Sigmoid colon (tissue), 7 donors: ENCODE measurements around the gene KCNMB1. TPM values are rescaled to one million over a fixed set of nuclear protein-coding genes. Genes with fewer than 3 reads are reported as not detected.

Experiments
- DNase-seq: peaks from one replicate; pipeline ENCODE4 v3.0.0-alpha.2; 2019
- H3K27ac ChIP-seq, 4 donors: fragments of 200-600 bp; sonication (generic); one replicate each; pipeline ENCODE4 v1.5.1; 2016 to 2019; ENCODE audit warnings: mild to moderate bottlenecking in 1 of 4
- H3K27me3 ChIP-seq, 3 donors: fragments of 200-600 bp; sonication (generic); one replicate each; pipeline ENCODE4 v1.5.1; 2019; ENCODE audit warnings: mild to moderate bottlenecking in 1 of 3
- H3K36me3 ChIP-seq, 4 donors: fragments of 200-600 bp; sonication (generic); one replicate each; pipeline ENCODE4 v1.5.1; 2016 to 2019
- H3K4me1 ChIP-seq, 4 donors: fragments of 200-600 bp; sonication (generic); one replicate each; pipeline ENCODE4 v1.5.1; 2017 to 2019
- H3K4me3 ChIP-seq, 4 donors: fragments of 200-600 bp; sonication (generic); one replicate each; pipeline ENCODE4 v1.5.1; 2017 to 2019; ENCODE audit warnings: mild to moderate bottlenecking in 2 of 4, moderate library complexity in 1 of 4
- H3K9me3 ChIP-seq, 4 donors: fragments of 200-600 bp in 3 of 4; sonication (generic) in 3 of 4; one replicate each; pipeline versions ENCODE4 v1.5.1 to v1.6.1; 2013 to 2019
- CTCF ChIP-seq, 4 experiments: fragments of 450-650 bp in 3 of 4; fragments of 200-600 bp in 1 of 4; IDR thresholded peaks; one replicate each; pipeline ENCODE4 v1.5.1; 2016 to 2019; ENCODE audit warnings: antibody characterized with exemption in 4 of 4, mild to moderate bottlenecking in 3 of 4, moderate library complexity in 2 of 4
- EP300 ChIP-seq, 4 donors: sonication (generic); formaldehyde crosslinking; IDR thresholded peaks; one replicate each; pipeline ENCODE4 v1.6.1; 2017; ENCODE audit warnings: antibody characterized with exemption in 4 of 4
- POLR2A ChIP-seq, 2 donors: fragments of 450-650 bp; IDR thresholded peaks; one replicate each; pipeline ENCODE4 v1.6.1; 2016; ENCODE audit warnings: antibody characterized with exemption in 2 of 2, mild to moderate bottlenecking in 2 of 2, moderate library complexity in 2 of 2
- POLR2AphosphoS5 ChIP-seq, 4 donors: sonication (generic); formaldehyde crosslinking; IDR thresholded peaks; one replicate each; pipeline ENCODE4 v1.6.1; 2017; ENCODE audit warnings: antibody characterized with exemption in 4 of 4
- WGBS, 2 donors: extraction: QIAGEN DNeasy Blood & Tissue Kit; methylation state at CpG; one replicate each; pipeline ENCODE4 v1.1.7; 2013; 5-methylcytosine and 5-hydroxymethylcytosine counted together
- intact Hi-C: fragments of 100-400 bp; cut with DNase I; formaldehyde crosslinking; loops from one replicate; pipeline ENCODE4 v1.15.1; 2023
- polyA plus RNA-seq, 3 donors: library from polyadenylated mRNA; stranded (reverse); fragments of 200-250 nt; gene quantifications; one replicate each; pipeline ENCODE4 v1.2.3, GENCODE V29; 2013
- total RNA-seq, 4 donors: library from RNA; depleted of rRNA; stranded (reverse); fragments of >200 nt; gene quantifications; one replicate each; pipeline ENCODE4 v1.1.0, GENCODE V29; 2016
- donor health status: healthy with polysubstance abuse.
- donor health status: Bipolar disorder and iron deficiency.
- donor health status: healthy.

Gene KCNMB1
- total and polyA plus RNA-seq, 7 donors, result 0.46 to 59.8 (median 38.6) TPM

- no peaks in the 10 kb centered on the region for H3K36me3 ChIP-seq
- no peak overlapping the region for H3K27ac ChIP-seq
- DNase-seq, result peak; percentile 12
- no peaks in the 10 kb centered on the region for H3K9me3 ChIP-seq
- H3K27me3 ChIP-seq, result no peaks in the 10 kb centered on the region
- H3K4me1 ChIP-seq, result no peaks in the 10 kb centered on the region
- intact Hi-C loops, result no loop called here
- no peak for TF ChIP-seq EP300 (IDR thresholded peaks at IDR 0.05)
- no peak for TF ChIP-seq POLR2A (IDR thresholded peaks at IDR 0.05)
- TF ChIP-seq CTCF (IDR thresholded peaks at IDR 0.05), result no peak
- no peak for TF ChIP-seq POLR2AphosphoS5 (IDR thresholded peaks at IDR 0.05)
- no peak overlapping the region for H3K4me3 ChIP-seq
- WGBS, 2 donors, result 79 to 83% methylated on average over 4 of the region's 4 CpGs
Observed at GRCh38 chr5:170338933-170339779, 50.0 kb downstream of the KCNMB1 start.

GRCh38 chr5:170338291-170338690, 50.9 kb downstream of the KCNMB1 start:
- Histone ChIP-seq H3K4me3 (no peak overlapping the region), H3K36me3 (no peaks in the 10 kb centered on the region), H3K9me3 (no peaks in the 10 kb centered on the region), H3K27me3 (no peaks in the 10 kb centered on the region), H3K27ac (no peak overlapping the region), H3K4me1 (no peaks in the 10 kb centered on the region)
- 63 to 77% methylated on average over 4 of the region's 4 CpGs for WGBS, 2 donors
- no peak for TF ChIP-seq EP300 (IDR thresholded peaks at IDR 0.05)
- TF ChIP-seq CTCF (IDR thresholded peaks at IDR 0.05), result no peak
- TF ChIP-seq POLR2A (IDR thresholded peaks at IDR 0.05), result no peak
- intact Hi-C loops, result no loop called here
- no peak for DNase-seq

- no peak for DNase-seq
- TF ChIP-seq CTCF (IDR thresholded peaks at IDR 0.05) (no peak), EP300 (IDR thresholded peaks at IDR 0.05) (no peak), POLR2AphosphoS5 (IDR thresholded peaks at IDR 0.05) (no peak), POLR2A (IDR thresholded peaks at IDR 0.05) (no peak)
- WGBS, 2 donors, result 57 to 72% methylated on average over 9 of the region's 9 CpGs
- Histone ChIP-seq H3K27me3 (no peaks in the 10 kb centered on the region), H3K4me3 (no peak overlapping the region), H3K9me3 (no peaks in the 10 kb centered on the region), H3K36me3 (no peaks in the 10 kb centered on the region), H3K27ac (no peak overlapping the region), H3K4me1 (peaks cover 0 to 3% (median 0%) of the 10 kb centered on the region in 4 donors)
- intact Hi-C loops, result no loop called here
Observed at GRCh38 chr5:170337045-170337733, 52.0 kb downstream of the KCNMB1 start.

GRCh38 chr5:170336065-170336464, 53.1 kb downstream of the KCNMB1 start:
- no peaks in the 10 kb centered on the region for H3K27me3 ChIP-seq
- H3K27ac ChIP-seq, result no peak overlapping the region
- TF ChIP-seq CTCF (IDR thresholded peaks at IDR 0.05), result no peak
- TF ChIP-seq POLR2AphosphoS5 (IDR thresholded peaks at IDR 0.05), result no peak
- TF ChIP-seq POLR2A (IDR thresholded peaks at IDR 0.05), result no peak
- no peak overlapping the region for H3K4me3 ChIP-seq
- no peak for DNase-seq
- WGBS, 2 donors, result 77 to 79% methylated on average over 6 of the region's 6 CpGs
- H3K9me3 ChIP-seq, result no peaks in the 10 kb centered on the region
- intact Hi-C loops, result no loop called here
- peaks cover 0 to 4% (median 1%) of the 10 kb centered on the region in 4 donors for H3K4me1 ChIP-seq
- H3K36me3 ChIP-seq, result no peaks in the 10 kb centered on the region
